GM12801 (cell line): Measurements from ENCODE around the gene DGKD.

ENCODE experiments used
- TF ChIP-seq, protein P1 (sequence below): IDR thresholded peaks from one replicate; pipeline ENCODE4 v1.5.1; 2011; ENCODE audit warnings: control low read depth; ENCODE audit not compliant: insufficient read length; ENCODE audit errors: extremely low read depth

DGKD gene

GRCh38 chr2:233481368-233482142 is 127.3 kb downstream of the DGKD start:
- TF ChIP-seq, protein P1, sequence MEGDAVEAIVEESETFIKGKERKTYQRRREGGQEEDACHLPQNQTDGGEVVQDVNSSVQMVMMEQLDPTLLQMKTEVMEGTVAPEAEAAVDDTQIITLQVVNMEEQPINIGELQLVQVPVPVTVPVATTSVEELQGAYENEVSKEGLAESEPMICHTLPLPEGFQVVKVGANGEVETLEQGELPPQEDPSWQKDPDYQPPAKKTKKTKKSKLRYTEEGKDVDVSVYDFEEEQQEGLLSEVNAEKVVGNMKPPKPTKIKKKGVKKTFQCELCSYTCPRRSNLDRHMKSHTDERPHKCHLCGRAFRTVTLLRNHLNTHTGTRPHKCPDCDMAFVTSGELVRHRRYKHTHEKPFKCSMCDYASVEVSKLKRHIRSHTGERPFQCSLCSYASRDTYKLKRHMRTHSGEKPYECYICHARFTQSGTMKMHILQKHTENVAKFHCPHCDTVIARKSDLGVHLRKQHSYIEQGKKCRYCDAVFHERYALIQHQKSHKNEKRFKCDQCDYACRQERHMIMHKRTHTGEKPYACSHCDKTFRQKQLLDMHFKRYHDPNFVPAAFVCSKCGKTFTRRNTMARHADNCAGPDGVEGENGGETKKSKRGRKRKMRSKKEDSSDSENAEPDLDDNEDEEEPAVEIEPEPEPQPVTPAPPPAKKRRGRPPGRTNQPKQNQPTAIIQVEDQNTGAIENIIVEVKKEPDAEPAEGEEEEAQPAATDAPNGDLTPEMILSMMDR = no peak

- TF ChIP-seq, protein P1 = no peak
Observed at GRCh38 chr2:233482616-233483015, 128.3 kb downstream of the DGKD start.

DNA sequence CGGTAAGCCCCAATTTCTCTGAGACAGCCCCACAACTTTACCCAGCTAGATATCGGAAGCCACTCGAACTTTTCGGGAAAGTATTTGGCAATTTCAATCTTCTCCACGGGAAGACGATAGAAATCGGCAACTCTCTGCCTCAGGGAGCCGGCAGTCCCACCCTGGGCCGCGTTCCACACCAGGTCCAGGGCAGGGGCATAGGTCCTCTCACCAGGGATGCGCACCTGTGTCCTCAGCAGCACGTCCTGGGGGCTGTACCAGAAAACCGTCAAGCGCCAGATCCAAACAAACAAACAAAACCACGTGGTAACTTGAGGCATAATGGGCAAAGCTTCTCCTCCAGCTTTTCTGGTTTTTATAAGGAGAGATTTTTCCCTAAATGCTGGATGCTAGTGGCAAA is 131.4 kb downstream of the DGKD start:
- TF ChIP-seq, protein P1 = no peak

DNA sequence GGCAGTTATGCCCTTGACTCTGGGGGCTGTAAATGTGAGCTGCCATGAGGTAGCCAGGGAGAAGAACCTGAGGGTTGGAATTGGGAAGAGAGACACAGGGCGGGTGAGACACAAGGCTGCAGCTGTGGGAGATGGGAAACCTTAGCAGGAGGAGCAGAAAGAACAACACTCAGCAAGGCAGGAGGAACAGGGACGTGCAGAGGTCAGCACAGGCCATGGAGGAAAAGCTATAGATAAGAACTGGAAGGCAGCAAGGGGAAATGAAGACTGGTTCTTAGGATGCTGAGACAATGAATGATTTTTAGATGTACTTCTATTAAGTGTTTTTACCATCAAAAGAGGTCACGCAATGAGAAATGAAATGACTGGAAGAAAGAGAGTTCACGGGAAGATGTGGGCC is 132.1 kb downstream of the DGKD start:
- TF ChIP-seq, protein P1 = no peak

DNA sequence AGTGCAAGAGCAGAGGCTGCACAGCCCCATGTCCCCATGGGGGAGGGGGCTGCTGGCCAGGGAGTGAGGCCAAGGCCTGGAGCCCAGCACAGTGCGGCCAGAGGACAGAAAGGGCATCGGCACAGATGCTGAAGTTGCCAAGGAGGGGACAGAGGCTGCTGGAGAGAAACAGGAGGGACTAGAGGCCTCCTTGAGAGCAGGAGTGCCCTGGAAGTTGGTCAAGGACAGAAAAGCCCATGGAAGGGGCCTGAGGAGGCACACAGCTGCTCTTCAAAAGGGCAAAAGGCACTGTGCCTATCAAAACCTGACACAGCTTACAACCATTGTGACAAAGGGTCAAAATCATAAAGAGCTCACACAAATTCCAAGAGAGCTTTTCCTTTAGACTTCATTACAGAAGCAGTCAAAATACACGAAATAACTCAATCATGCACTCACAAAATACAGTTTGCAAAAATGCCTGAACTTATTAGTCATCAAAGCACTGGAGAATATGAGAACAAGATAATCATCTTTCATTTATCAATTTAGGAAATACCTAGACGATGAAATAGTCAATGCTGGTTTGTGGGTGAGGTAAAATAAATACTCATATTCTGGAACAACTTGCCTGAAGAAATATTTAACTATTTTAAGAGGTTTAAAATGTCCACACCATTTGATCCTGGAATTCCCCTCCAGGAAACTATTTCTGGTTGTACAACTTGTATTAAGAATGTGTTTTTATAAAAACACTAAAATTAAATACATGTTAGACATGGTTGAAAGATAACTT is 132.7 kb downstream of the DGKD start:
- TF ChIP-seq, protein P1 = no peak

DNA sequence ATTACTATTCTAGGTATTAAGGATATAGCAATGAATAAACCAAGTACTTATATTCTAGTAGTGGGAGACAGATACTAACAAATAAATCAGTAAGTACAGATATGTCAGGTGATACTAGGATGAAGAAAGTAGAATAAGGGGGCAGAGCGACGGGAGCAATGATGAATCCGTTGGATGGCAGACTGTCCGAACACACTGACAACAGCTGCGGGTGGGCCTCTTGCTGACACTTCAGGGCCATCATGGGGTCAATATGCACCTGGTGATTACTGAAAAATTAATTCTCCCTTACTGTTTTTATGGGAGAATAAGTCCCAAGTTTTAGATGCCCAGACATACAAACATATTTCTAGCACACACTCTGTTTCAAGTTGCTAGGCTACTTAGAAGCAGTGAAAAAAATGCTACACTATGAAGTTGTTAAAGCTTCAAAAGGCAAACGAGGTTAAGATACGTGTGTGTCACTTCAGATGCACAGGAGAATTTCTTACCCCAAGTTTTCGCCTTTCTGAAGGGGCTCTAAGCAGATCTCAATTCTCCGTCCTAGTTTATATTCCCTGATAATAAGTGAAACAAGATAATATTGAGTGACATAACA is 133.6 kb downstream of the DGKD start:
- TF ChIP-seq, protein P1 = no peak

- TF ChIP-seq, protein P1 = no peak
Observed at GRCh38 chr2:233489143-233489542, 134.8 kb downstream of the DGKD start.
